ENCODE data around the gene RDH16. TPM values are rescaled to one million over a fixed set of nuclear protein-coding genes. Genes with fewer than 3 reads are reported as not detected.
"Not testable (repeated sequence)": the region's sequence is repeated elsewhere in the genome, so short reads cannot be mapped to it uniquely, and the experiment has no call there.

Gene RDH16
- total RNA-seq, 6 experiments from 2014 or later: not detected

GRCh38 chr12:56941299-56942017, 15.9 kb downstream of the RDH16 start:
- peak overlapping the region; percentile 83 for H3K27ac Mint-ChIP-seq
- no peaks in the 10 kb centered on the region for H3K9me3 Mint-ChIP-seq
- TF ChIP-seq, protein P1, sequence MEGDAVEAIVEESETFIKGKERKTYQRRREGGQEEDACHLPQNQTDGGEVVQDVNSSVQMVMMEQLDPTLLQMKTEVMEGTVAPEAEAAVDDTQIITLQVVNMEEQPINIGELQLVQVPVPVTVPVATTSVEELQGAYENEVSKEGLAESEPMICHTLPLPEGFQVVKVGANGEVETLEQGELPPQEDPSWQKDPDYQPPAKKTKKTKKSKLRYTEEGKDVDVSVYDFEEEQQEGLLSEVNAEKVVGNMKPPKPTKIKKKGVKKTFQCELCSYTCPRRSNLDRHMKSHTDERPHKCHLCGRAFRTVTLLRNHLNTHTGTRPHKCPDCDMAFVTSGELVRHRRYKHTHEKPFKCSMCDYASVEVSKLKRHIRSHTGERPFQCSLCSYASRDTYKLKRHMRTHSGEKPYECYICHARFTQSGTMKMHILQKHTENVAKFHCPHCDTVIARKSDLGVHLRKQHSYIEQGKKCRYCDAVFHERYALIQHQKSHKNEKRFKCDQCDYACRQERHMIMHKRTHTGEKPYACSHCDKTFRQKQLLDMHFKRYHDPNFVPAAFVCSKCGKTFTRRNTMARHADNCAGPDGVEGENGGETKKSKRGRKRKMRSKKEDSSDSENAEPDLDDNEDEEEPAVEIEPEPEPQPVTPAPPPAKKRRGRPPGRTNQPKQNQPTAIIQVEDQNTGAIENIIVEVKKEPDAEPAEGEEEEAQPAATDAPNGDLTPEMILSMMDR (IDR thresholded peaks at IDR 0.05): no peak
- H3K4me1 Mint-ChIP-seq (ENCODE audit: low read depth): peaks cover 18% of the 10 kb centered on the region
- peaks cover 30% of the 10 kb centered on the region for H3K27me3 Mint-ChIP-seq (ENCODE audit: insufficient read depth)
- peak; percentile 66 for DNase-seq
- H3K36me3 Mint-ChIP-seq (ENCODE audit: low read depth): no peaks in the 10 kb centered on the region
- peak overlapping the region; percentile 5 for H3K4me3 Mint-ChIP-seq

DNA sequence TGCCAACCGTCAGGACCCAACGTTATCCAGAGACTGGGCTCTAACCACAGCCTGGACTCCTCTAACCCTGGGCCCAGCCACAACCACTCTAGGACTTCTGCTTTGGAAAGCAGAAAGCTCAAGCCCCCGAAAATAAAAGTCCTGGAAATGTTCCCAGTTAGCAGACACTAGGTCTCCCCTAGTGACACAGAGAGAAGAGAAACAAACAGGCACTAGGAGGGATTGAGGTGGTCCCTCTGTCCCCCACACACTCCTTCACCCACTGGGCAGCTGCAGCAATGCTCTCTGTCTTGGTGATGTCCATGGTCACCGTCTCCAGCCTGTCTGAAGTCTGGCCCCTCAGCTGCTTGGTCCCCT, 16.5 kb downstream of the RDH16 start:
- not testable (repeated sequence) for H3K4me3 Mint-ChIP-seq; H3K9me3 Mint-ChIP-seq; H3K36me3 Mint-ChIP-seq (ENCODE audit: low read depth); DNase-seq
- H3K27ac Mint-ChIP-seq: peak overlapping the region; percentile 83; the same call in 1 of the 2 replicates
- peaks cover 18% of the 10 kb centered on the region for H3K4me1 Mint-ChIP-seq (ENCODE audit: low read depth)
- H3K27me3 Mint-ChIP-seq (ENCODE audit: insufficient read depth): peaks cover 33% of the 10 kb centered on the region

DNA sequence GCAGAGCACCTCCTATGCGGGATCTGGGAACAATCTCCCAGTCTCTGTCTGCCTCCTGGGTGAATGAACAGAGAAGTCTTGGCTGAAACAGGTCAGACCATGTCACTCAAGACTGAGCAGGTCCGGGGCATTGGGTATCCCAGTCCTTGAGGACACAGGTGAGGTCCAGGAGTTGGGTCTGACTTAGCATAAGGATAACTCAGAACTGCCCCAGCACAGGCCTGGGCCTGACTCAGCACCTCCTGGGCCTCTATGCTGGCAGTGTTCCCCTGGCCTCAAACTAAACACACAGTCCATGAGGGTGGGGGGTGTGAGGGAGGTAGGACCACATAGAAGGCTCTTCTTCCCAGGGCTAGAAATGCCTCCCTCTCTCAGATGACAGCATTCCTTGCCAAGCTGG, 21.7 kb downstream of the RDH16 start:
- Mint-ChIP-seq H3K9me3 (no peaks in the 10 kb centered on the region), H3K36me3 (ENCODE audit: low read depth) (no peaks in the 10 kb centered on the region)
- TF ChIP-seq, protein P1 (IDR thresholded peaks at IDR 0.05): no peak

DNA sequence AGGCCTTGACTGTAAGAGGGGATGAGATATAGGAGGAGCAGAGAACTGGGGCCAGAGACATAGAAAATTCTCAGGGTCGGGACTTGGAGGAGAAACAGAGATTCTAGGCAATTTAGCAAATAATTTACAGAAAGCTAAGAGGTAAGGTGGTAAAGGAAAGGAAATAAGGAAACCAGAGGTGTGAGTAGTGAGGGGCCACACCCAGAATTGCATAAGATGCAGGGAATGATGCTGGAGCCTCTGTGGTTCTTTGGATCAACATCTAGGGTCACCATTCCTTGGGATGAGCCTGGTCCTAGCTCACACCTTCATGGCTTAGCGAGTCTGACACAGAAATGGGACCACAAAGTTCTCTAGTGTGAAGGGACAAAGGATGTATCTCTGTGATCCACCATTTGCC, 22.3 kb downstream of the RDH16 start:
- H3K4me1 Mint-ChIP-seq (ENCODE audit: low read depth): peaks cover 6% of the 10 kb centered on the region; the same call in 1 of the 2 replicates
- TF ChIP-seq, protein P1 (IDR thresholded peaks at IDR 0.05): no peak
- peaks cover 25% of the 10 kb centered on the region for H3K27me3 Mint-ChIP-seq (ENCODE audit: insufficient read depth)
- no peaks in the 10 kb centered on the region for H3K36me3 Mint-ChIP-seq (ENCODE audit: low read depth)
- H3K9me3 Mint-ChIP-seq: no peaks in the 10 kb centered on the region
- no peak overlapping the region for H3K27ac Mint-ChIP-seq
- H3K4me3 Mint-ChIP-seq: no peak overlapping the region
- no peak for DNase-seq

More for the DNA sequence above, 21.7 kb downstream of the RDH16 start:
- Mint-ChIP-seq H3K27ac (no peak overlapping the region), H3K4me1 (ENCODE audit: low read depth) (peaks cover 6% of the 10 kb centered on the region; the same call in 1 of the 2 replicates), H3K27me3 (ENCODE audit: insufficient read depth) (peaks cover 25% of the 10 kb centered on the region), H3K4me3 (no peak overlapping the region)
- no peak for DNase-seq

DNA sequence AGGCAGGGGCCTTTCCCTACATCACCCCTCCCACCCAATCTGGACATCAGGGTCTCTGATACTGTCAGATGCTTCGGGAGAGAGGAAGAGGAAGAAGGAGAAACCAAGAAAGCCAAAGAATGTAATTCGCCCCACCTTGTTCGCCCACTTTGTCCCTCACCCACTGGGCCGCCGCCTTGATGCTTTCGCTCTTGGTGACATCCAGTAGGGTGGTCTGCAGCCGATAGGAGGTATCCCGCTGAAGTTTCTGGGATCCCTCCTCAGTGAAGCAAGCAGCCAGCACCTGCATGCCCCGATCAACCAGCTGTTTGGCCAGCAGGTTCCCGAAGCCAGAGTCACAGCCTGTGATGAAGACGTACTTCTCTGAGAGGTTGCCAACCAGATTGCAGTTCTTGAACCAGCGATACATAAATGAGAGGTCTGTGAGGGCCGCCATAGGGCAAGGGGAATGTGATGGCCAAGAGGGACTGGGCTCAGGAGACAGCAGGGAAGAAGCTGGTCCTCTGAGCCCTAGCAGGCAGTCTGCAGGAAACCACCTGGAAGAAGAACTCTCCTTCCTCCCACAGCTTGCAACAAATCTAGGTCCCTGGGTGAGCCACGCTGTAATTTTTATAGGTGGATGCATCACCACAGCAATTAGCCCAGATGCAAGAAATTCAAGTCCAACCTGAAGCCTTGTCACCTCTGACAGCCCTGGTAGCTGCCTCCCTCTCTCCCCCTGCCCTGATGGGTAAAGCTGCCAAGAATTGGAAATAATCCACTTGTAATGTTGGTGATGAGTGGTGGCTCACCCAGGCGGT, 23.4 kb downstream of the RDH16 start, which contains the start of gene SDR9C7:
SDR9C7 (minus strand) TSS at position 583 of the 800 bp plus-strand sequence; CDS start at position 436, 147 bp downstream.
- Mint-ChIP-seq H3K27ac (no peak within 1 kb of the TSS), H3K4me1 (ENCODE audit: low read depth) (peaks cover 6% of the 10 kb centered on the region; the same call in 1 of the 2 replicates), H3K36me3 (ENCODE audit: low read depth) (no peaks in the 10 kb centered on the region), H3K4me3 (no peak within 1 kb of the TSS), H3K27me3 (ENCODE audit: insufficient read depth) (peaks cover 31% of the 10 kb centered on the region), H3K9me3 (no peaks in the 10 kb centered on the region)
- DNase-seq: no peak
- TF ChIP-seq, protein P1 (IDR thresholded peaks at IDR 0.05): no peak

- H3K36me3 Mint-ChIP-seq (ENCODE audit: low read depth): no peaks in the 10 kb centered on the region
- H3K9me3 Mint-ChIP-seq: no peaks in the 10 kb centered on the region
- TF ChIP-seq, protein P1 (IDR thresholded peaks at IDR 0.05): no peak
- H3K4me1 Mint-ChIP-seq (ENCODE audit: low read depth): peaks cover 6% of the 10 kb centered on the region; the same call in 1 of the 2 replicates
- peaks cover 28% of the 10 kb centered on the region for H3K27me3 Mint-ChIP-seq (ENCODE audit: insufficient read depth)
- DNase-seq: no peak
- H3K27ac Mint-ChIP-seq: no peak overlapping the region
- H3K4me3 Mint-ChIP-seq: no peak overlapping the region
Observed at GRCh38 chr12:56932867-56933266, 24.5 kb downstream of the RDH16 start.
